ENCODE results near the gene KCNJ5.

KCNJ5 gene

DNA sequence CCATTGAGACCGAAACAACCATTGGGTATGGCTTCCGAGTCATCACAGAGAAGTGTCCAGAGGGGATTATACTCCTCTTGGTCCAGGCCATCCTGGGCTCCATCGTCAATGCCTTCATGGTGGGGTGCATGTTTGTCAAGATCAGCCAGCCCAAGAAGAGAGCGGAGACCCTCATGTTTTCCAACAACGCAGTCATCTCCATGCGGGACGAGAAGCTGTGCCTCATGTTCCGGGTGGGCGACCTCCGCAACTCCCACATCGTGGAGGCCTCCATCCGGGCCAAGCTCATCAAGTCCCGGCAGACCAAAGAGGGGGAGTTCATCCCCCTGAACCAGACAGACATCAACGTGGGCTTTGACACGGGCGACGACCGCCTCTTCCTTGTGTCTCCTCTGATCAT lies 20.5 kb downstream of the KCNJ5 start:
- Histone ChIP-seq H3K79me2 (no peaks in the 10 kb centered on the region), H2AFZ (no peak overlapping the region), H3K4me3 (ENCODE audit: low read depth, low read length) (no peak overlapping the region), H3K27ac (no peak overlapping the region), H3K9me3 (ENCODE audit: control insufficient read depth, low read length) (no peaks in the 10 kb centered on the region), H3K4me2 (ENCODE audit: low read length) (no peak overlapping the region), H3K27me3 (ENCODE audit: control insufficient read depth, insufficient read depth, low read length) (no peaks in the 10 kb centered on the region), H3K36me3 (ENCODE audit: control insufficient read depth, insufficient read depth, low read length) (no peaks in the 10 kb centered on the region), H3K9ac (no peak overlapping the region), H3K4me1 (no peaks in the 10 kb centered on the region)
- TF ChIP-seq, protein P1, sequence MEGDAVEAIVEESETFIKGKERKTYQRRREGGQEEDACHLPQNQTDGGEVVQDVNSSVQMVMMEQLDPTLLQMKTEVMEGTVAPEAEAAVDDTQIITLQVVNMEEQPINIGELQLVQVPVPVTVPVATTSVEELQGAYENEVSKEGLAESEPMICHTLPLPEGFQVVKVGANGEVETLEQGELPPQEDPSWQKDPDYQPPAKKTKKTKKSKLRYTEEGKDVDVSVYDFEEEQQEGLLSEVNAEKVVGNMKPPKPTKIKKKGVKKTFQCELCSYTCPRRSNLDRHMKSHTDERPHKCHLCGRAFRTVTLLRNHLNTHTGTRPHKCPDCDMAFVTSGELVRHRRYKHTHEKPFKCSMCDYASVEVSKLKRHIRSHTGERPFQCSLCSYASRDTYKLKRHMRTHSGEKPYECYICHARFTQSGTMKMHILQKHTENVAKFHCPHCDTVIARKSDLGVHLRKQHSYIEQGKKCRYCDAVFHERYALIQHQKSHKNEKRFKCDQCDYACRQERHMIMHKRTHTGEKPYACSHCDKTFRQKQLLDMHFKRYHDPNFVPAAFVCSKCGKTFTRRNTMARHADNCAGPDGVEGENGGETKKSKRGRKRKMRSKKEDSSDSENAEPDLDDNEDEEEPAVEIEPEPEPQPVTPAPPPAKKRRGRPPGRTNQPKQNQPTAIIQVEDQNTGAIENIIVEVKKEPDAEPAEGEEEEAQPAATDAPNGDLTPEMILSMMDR (IDR thresholded peaks at IDR 0.05): no peak

DNA sequence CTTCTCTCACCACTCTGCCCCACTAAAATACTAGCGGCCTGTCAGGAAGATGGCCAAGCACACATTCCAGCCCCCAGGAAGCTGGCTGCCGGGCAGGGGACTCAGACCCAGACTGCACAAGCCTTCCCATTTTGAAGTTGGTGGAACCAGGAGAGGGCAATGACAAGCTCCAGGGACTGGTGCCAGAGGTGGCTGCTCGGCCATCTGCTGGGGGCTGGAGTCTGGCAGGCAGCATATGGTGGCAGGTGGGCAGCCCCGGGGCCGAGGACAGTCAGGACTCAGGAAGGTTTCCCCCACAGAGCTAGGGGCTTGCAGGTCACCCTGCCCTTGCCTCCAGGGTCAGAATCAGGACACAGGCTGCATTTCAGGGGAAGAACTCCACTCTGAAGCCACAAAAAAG lies 22.6 kb downstream of the KCNJ5 start:
- no peak overlapping the region for H2AFZ ChIP-seq
- TF ChIP-seq, protein P1 (IDR thresholded peaks at IDR 0.05): no peak
- H3K4me3 ChIP-seq (ENCODE audit: low read depth, low read length): no peak overlapping the region
- H3K4me2 ChIP-seq (ENCODE audit: low read length): no peak overlapping the region
- no peaks in the 10 kb centered on the region for H3K27me3 ChIP-seq (ENCODE audit: control insufficient read depth, insufficient read depth, low read length)
- H3K9me3 ChIP-seq (ENCODE audit: control insufficient read depth, low read length): no peaks in the 10 kb centered on the region
- H3K4me1 ChIP-seq: no peaks in the 10 kb centered on the region
- no peak overlapping the region for H3K27ac ChIP-seq
- H3K9ac ChIP-seq: no peak overlapping the region
- H3K36me3 ChIP-seq (ENCODE audit: control insufficient read depth, insufficient read depth, low read length): no peaks in the 10 kb centered on the region
- H3K79me2 ChIP-seq: no peaks in the 10 kb centered on the region

DNA sequence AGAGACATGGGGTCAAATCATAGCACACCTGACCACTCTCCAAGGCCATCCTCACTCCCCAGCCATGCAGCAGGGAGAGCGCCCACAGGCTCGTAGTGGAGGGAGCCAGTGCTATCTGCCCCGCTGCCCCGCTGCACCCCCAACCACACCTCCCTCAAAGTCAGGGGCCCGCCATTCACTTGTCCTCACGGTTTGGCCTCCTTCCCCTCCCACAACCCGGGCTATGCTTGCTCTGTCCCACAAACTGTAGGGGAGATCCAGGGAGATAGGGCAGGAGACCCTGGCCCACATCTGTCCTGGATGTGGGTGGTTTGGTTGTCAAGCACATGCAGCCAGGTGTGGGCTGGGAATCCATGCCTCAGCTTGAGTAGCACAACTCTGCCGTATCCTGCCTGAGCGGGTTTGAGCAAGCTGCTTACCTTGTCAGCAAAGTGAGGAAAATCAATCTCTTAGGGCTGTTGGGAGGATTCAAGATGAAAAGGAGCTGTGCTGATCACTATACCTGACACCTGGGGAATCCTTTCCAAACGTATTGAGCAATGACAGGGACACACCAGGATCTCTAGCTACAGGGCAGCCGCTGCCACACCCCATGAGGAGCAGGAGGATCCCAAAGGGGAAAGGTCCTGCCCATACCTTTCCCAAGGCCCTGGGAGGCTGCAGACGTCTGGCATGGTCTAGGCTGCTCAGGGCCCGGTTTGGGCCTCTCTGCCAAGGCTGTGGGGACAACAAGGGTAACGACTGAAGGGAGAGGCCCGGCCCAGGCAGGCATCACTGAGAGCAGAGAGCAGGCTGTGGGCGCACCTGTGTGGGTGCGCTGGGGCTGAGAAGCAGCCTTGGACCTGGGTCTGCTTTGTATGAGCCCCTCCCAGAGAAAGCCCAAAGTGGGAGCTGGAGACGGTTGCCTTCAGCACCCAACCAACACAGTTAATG lies 23.3 kb downstream of the KCNJ5 start:
- Histone ChIP-seq H3K9ac (no peak overlapping the region), H3K27ac (no peak overlapping the region), H3K4me3 (ENCODE audit: low read depth, low read length) (no peak overlapping the region), H3K27me3 (ENCODE audit: control insufficient read depth, insufficient read depth, low read length) (no peaks in the 10 kb centered on the region), H3K9me3 (ENCODE audit: control insufficient read depth, low read length) (no peaks in the 10 kb centered on the region), H2AFZ (no peak overlapping the region), H3K79me2 (no peaks in the 10 kb centered on the region), H3K4me2 (ENCODE audit: low read length) (no peak overlapping the region), H3K36me3 (ENCODE audit: control insufficient read depth, insufficient read depth, low read length) (no peaks in the 10 kb centered on the region), H3K4me1 (no peaks in the 10 kb centered on the region)
- TF ChIP-seq, protein P1 (IDR thresholded peaks at IDR 0.05): no peak

DNA sequence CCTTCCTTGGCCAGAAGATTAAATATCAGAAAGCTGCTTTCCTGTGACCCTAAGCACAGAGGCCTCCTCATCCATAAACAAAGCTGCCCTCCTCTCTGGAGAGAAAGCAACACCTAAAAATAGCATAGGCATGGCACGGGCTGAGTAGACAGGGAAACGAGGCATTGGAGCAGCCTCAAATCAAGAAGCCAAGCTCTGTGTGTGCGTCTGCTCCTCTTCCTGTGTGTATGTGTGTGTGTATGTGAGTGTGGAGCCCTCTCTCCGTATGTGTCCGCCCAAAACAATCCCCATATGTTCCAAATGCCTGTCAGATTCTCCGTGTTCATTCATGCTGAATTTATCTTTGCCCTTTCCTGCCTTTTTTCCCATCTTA lies 24.0 kb downstream of the KCNJ5 start:
- TF ChIP-seq, protein P1 (IDR thresholded peaks at IDR 0.05): no peak
- no peaks in the 10 kb centered on the region for H3K9me3 ChIP-seq (ENCODE audit: control insufficient read depth, low read length)
- no peak overlapping the region for H2AFZ ChIP-seq
- no peak overlapping the region for H3K4me2 ChIP-seq (ENCODE audit: low read length)
- no peaks in the 10 kb centered on the region for H3K36me3 ChIP-seq (ENCODE audit: control insufficient read depth, insufficient read depth, low read length)
- H3K27ac ChIP-seq: no peak overlapping the region
- H3K79me2 ChIP-seq: no peaks in the 10 kb centered on the region
- H3K4me3 ChIP-seq (ENCODE audit: low read depth, low read length): no peak overlapping the region
- H3K9ac ChIP-seq: no peak overlapping the region
- H3K4me1 ChIP-seq: no peaks in the 10 kb centered on the region
- no peaks in the 10 kb centered on the region for H3K27me3 ChIP-seq (ENCODE audit: control insufficient read depth, insufficient read depth, low read length)
